Activated CD4-positive, alpha-beta T cell treated with anti-CD3 and anti-CD28 coated beads, Interleukin-2, amount 10 ng/mL, durations not matched to agents 24 days and 14 days (primary cell): Measurements from ENCODE around the gene CARD11. TPM values are rescaled to one million over a fixed set of nuclear protein-coding genes. Genes with fewer than 3 reads are reported as not detected.

Experiments used
- DNase-seq: peaks from one replicate; pipeline ENCODE4 v3.0.0; 2022
- H3K27ac Mint-ChIP-seq: one replicate; pipeline ENCODE4 v1.8.0; 2022; ENCODE audit warnings: mild to moderate bottlenecking, mixed read lengths
- H3K27me3 Mint-ChIP-seq: one replicate; pipeline ENCODE4 v1.8.0; 2022; ENCODE audit warnings: mixed read lengths
- H3K36me3 Mint-ChIP-seq: one replicate; pipeline ENCODE4 v1.8.0; 2022; ENCODE audit warnings: low read depth, mild to moderate bottlenecking, mixed read lengths
- H3K4me1 Mint-ChIP-seq: one replicate; pipeline ENCODE4 v1.8.0; 2021; ENCODE audit warnings: mixed read lengths
- H3K4me3 Mint-ChIP-seq: one replicate; pipeline ENCODE4 v1.8.0; 2022; ENCODE audit warnings: mild to moderate bottlenecking, moderate library complexity, mixed read lengths
- H3K9me3 Mint-ChIP-seq: one replicate; pipeline ENCODE4 v1.8.0; 2021; ENCODE audit warnings: mixed read lengths
- intact Hi-C: fragments of 100-400 bp; cut with micrococcal nuclease; formaldehyde crosslinking; loops from one replicate; pipeline ENCODE4 v1.15.1; 2023
- total RNA-seq: library from RNA; stranded (reverse); gene quantifications from 2 replicates; pipeline ENCODE4 v1.2.3, GENCODE V29; 2022

Gene CARD11
- total RNA-seq, 1 donor from 2014 or later, result 96.2 TPM

DNA sequence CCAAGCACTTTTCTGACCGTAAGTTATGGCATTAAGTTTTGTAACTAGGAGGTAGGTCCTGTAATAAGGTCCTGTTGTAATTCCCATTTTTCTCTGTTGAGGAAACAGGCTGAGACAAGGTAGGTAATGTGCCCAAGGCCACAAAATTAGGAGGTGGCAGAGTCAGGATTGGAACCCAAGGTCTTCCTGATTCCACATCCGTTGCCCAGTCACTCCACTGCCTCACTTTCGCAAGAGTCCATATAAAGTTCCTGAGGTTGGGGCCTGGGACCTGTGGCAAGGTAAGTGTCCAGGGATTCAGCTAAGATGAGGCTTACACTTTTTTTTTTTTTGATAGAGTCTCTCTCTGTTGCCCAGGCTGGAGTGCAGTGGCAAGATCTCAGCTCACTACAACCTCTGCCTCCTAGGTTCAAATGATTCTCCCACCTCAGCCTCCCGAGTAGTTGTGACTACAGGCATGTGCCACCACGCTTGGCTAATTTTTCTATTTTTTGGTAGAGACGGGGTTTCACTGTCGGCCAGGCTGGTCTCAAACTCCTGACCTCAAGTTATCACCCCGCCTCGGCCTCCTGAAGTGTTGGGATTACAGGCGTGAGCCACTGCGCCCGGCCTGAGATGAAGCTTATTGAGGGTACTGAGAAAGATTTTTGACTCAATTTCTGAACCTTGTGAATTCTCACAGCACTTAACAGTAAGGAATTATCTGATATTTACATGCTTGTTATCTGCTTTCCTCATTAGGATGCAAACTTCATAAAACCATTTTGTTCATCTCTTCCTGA is 179.3 kb downstream of the CARD11 start:
- intact Hi-C loops, result loop anchor here (2.0 to 10.0 kb wide), 3 partner anchors 38 to 810 kb away; partner anchors contain the start of gene SDK1
- no peaks in the 10 kb centered on the region for H3K36me3 Mint-ChIP-seq
- peak overlapping the region; percentile 73 for H3K4me3 Mint-ChIP-seq
- H3K4me1 Mint-ChIP-seq, result peaks cover 32% of the 10 kb centered on the region
- H3K9me3 Mint-ChIP-seq, result peaks cover 2% of the 10 kb centered on the region
- H3K27ac Mint-ChIP-seq, result peak overlapping the region; percentile 90
- no peaks in the 10 kb centered on the region for H3K27me3 Mint-ChIP-seq
- no peak for DNase-seq

DNA sequence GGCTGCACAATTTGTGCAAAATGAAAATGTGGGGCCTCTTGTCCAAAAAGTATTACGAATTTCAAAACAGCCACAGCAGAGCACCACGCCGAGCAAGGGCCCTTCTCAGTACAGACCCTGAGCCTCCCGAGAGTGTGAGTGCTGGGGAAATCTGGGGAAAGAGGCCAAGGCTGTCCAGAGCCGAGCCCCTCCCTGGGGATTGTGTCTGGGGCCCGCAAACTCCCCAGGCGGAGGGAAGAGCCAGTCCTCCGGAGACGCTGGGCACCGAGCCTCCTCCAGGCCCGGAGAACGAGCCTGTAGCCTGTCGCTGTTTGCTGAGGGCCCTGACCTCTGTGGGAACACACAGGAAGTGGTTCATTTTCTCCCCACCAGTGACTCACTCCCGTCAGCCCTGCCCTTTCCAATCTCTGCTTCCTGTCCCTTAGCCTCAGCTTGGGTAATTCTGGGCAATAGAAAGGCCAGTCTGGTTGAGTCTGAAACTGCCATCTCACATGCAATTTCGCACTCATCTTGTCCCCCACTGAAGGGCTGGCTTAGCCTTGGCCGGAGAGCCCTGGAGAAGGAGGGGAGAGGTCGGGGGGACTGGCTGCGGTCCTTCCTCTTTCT is 180.1 kb downstream of the CARD11 start:
- Mint-ChIP-seq H3K9me3 (no peaks in the 10 kb centered on the region), H3K36me3 (no peaks in the 10 kb centered on the region), H3K4me3 (peak overlapping the region; percentile 73), H3K4me1 (peaks cover 29% of the 10 kb centered on the region), H3K27ac (peak overlapping the region; percentile 86), H3K27me3 (no peaks in the 10 kb centered on the region)
- DNase-seq, result peak; percentile 92
- intact Hi-C loops, result loop anchor here (1.0 to 10.0 kb wide), 7 partner anchors 19 to 811 kb away; partner anchors contain the start of genes GNA12 and SDK1

DNA sequence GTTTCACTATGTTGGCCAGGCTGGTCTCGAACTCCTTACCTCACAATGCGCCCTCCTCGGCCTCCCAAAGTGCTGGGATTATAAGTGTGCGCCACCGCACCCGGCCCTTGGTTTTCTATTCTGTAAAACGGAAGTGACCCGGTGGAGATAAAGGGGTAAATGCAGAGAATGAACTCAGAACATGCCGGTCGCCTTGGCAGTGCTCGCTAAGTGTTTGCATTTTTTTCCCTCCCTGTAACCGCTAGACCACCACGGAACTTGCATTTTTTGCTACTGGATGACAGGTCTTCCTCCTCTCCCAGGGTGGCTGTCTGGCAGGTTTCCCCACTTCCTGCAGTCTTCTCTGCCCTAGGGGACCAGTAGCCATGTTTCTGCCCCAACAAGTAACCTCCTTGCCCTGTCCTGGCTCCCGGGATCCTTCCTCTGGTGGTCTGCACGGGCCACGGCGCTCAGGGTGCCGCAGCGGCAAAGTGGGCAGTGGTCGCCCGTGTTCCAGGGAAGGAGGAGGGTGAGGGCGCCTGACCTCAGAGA is 180.8 kb downstream of the CARD11 start:
- H3K36me3 Mint-ChIP-seq, result no peaks in the 10 kb centered on the region
- DNase-seq, result peak; percentile 61
- H3K9me3 Mint-ChIP-seq, result no peaks in the 10 kb centered on the region
- intact Hi-C loops, result loop anchor here (1.0 to 10.0 kb wide), 6 partner anchors 18 to 812 kb away; partner anchors contain the start of gene GNA12
- peaks cover 29% of the 10 kb centered on the region for H3K4me1 Mint-ChIP-seq
- peak overlapping the region; percentile 86 for H3K27ac Mint-ChIP-seq
- peak overlapping the region; percentile 73 for H3K4me3 Mint-ChIP-seq
- H3K27me3 Mint-ChIP-seq, result no peaks in the 10 kb centered on the region

DNA sequence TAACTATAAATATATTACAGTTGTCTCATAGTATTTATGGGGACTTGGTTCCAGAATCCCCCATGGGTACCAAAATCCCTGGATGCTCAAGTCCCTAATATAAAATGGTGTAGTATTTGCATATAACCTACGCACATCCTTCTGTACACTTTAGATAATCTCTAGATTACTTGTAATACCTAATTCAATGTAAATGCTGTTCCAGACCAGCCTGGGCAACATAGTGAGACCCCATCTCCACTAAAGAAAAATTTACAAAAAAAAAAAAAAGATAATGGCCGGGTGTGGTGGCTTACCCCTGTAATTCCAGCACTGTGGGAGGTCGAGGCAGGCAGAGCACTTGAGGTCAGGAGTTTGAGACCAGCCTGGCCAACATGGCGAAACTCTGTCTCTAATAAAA is 182.2 kb downstream of the CARD11 start:
- intact Hi-C loops, result loop anchor here (5.0 to 10.0 kb wide), 2 partner anchors 41 to 813 kb away; no protein-coding TSS in a partner anchor

DNA sequence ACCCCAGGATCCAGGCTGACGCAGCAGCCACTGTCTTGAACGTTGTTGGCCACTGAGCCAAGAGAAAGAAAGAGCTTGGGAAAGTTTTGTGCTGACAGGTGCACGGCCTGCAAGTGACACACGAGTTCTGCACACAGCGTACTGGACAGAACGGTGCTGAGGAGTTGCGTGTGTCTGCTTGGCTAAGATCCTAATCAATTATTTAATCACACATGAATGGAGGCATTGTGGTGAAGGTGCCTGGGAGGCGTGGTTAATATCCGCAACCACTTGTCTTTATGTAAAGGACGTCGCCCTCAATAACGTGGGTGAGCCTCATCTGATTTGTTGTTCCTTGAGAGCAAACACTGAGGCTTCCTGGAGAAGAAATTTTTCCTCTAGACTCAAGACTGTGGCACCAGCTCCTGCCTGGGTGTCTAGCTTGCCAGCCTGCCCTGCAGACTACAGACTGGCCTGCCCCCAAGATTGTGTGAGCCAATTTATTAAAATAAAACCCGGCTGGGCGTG is 183.0 kb downstream of the CARD11 start:
- DNase-seq, result no peak
- intact Hi-C loops, result loop anchor here (5.0 to 10.0 kb wide), 2 partner anchors 42 to 814 kb away; no protein-coding TSS in a partner anchor
- H3K27me3 Mint-ChIP-seq, result no peaks in the 10 kb centered on the region
- H3K4me1 Mint-ChIP-seq, result peaks cover 29% of the 10 kb centered on the region
- no peaks in the 10 kb centered on the region for H3K36me3 Mint-ChIP-seq
- no peak overlapping the region for H3K27ac Mint-ChIP-seq
- H3K4me3 Mint-ChIP-seq, result no peak overlapping the region
- no peaks in the 10 kb centered on the region for H3K9me3 Mint-ChIP-seq

More for the DNA sequence above, 182.2 kb downstream of the CARD11 start:
- peaks cover 29% of the 10 kb centered on the region for H3K4me1 Mint-ChIP-seq
- no peaks in the 10 kb centered on the region for H3K27me3 Mint-ChIP-seq
- H3K27ac Mint-ChIP-seq, result no peak overlapping the region
- H3K36me3 Mint-ChIP-seq, result no peaks in the 10 kb centered on the region
- no peak overlapping the region for H3K4me3 Mint-ChIP-seq
- no peaks in the 10 kb centered on the region for H3K9me3 Mint-ChIP-seq
- DNase-seq, result no peak

DNA sequence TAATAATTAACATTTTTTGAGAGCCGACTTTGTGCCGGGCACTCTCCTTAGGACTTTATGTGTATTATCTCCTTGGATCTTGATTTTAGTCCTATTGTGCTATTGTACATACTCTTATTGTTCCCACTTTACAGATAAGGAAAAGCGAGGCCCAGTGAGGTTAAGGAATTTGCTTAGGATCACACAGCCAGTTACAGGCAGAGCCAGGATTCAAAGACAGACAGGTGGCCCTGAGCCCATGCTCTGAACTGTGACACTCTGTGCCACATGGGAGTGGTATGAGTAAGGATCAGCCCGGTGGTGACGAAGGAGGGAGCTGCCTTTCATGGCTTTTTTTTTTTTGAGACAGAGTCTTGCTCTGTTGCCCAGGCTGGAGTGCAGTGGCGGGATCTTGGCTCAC is 183.7 kb downstream of the CARD11 start:
- Mint-ChIP-seq H3K9me3 (no peaks in the 10 kb centered on the region), H3K27ac (no peak overlapping the region), H3K4me3 (no peak overlapping the region), H3K27me3 (no peaks in the 10 kb centered on the region), H3K4me1 (peaks cover 28% of the 10 kb centered on the region), H3K36me3 (no peaks in the 10 kb centered on the region)
- DNase-seq, result no peak
- intact Hi-C loops, result loop anchor here (5.0 to 10.0 kb wide), 2 partner anchors 42 to 815 kb away; no protein-coding TSS in a partner anchor

DNA sequence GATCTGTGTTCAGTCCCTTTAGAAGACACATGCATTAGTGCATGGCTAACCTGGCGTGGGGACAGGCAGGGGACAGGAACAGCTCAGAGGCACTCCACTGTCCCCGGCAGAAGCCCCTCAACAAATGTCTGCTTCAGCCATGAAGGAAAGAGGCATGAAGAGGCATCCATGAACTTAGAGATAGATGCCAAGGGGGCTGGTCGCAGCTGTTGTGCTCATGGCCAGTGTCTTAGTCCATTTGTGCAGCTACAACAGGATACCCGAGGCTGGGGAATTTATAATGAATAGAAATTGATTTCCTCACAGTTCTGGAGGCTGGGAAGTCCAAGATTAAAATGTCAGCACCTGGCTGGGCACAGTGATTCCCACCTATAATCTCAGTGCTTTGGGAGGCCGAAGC is 185.0 kb downstream of the CARD11 start:
- Mint-ChIP-seq H3K9me3 (no peaks in the 10 kb centered on the region), H3K4me3 (no peak overlapping the region), H3K27me3 (no peaks in the 10 kb centered on the region), H3K27ac (no peak overlapping the region), H3K36me3 (no peaks in the 10 kb centered on the region), H3K4me1 (peaks cover 14% of the 10 kb centered on the region)
- intact Hi-C loops, result no loop called here
- DNase-seq, result no peak

DNA sequence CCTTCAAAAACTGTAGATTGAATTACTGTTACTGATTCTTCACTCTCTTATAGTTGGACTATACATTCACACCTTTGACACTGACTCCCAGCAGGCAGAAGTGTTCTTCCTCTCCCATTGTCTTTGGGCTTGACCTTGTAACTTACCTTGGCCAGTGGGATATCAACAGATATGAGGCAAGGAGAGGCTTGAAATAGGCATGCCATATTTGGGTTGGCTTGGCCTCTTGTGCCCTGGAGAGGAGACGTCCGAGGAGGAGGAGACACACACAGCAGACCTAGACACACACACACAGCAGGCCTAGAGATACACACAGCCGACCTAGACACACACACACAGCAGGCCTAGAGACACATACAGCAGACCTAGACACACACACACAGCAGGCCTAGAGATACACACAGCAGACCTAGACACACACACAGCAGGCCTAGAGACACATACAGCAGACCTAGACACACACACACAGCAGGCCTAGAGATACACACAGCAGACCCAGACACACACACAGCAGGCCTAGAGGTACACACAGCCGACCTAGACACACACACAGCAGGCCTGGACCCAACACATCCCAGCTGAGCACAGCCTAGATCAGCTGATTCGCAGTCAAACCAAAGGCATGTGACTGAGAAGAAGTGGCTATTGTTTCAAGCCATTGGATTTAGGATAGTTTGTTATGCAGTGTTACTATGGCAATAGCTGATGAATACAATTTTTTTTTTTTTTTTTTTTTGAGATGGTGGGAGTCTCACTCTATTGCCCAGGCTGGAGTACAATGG is 187.1 kb downstream of the CARD11 start:
- no peaks in the 10 kb centered on the region for H3K36me3 Mint-ChIP-seq
- peaks cover 5% of the 10 kb centered on the region for H3K4me1 Mint-ChIP-seq
- no peaks in the 10 kb centered on the region for H3K27me3 Mint-ChIP-seq
- no peak for DNase-seq
- no peaks in the 10 kb centered on the region for H3K9me3 Mint-ChIP-seq
- H3K27ac Mint-ChIP-seq, result no peak overlapping the region
- intact Hi-C loops, result no loop called here
- H3K4me3 Mint-ChIP-seq, result no peak overlapping the region

Other genes with a start within 250 kb of the CARD11 start
- 30.6 and 31.0 TPM in 2 replicates for gene GNA12, start 199.6 kb downstream of the CARD11 start, total RNA-seq